ENCODE data around the gene CLIC2.

DNA sequence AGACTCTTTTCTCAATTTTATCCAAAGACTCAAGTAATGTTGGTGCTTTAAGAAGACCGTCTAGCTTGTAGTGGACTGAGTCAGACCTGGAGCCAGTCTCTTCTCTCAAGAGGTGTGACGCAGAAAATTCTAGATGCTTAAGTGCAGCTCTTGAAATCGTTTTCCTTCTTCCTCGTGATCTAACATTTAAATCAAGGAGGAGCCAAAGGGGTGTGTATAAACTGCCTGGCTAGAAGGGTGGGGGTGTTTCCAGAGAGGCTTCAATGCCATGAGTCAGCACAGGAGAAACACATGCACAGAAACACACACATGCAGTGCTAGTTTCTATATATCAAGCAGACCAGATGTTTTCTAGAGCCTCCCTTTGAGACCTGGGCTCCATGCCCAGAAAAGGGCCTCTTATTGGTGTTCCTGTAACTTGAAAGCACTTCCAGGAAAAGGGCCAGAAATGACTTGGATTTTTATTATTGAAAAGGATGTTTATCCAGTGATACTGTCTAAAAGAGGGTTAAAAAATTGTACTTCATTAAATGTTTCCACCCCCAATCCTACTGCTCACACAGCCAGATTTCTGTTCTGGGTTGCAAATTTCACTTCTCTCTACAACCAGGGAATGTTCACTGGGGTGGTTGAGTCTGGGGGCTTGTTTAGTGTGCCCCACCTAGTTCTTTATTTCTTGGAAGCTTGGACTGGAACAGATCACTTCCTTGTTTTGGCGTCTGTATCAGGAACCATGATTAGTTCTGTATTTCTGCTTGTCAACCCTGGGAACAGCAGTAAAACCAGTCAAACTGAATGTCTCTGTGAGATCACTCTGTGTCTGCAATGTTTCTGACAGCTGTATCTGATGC is at the start of gene CLIC2:
- TF ChIP-seq, protein P1, sequence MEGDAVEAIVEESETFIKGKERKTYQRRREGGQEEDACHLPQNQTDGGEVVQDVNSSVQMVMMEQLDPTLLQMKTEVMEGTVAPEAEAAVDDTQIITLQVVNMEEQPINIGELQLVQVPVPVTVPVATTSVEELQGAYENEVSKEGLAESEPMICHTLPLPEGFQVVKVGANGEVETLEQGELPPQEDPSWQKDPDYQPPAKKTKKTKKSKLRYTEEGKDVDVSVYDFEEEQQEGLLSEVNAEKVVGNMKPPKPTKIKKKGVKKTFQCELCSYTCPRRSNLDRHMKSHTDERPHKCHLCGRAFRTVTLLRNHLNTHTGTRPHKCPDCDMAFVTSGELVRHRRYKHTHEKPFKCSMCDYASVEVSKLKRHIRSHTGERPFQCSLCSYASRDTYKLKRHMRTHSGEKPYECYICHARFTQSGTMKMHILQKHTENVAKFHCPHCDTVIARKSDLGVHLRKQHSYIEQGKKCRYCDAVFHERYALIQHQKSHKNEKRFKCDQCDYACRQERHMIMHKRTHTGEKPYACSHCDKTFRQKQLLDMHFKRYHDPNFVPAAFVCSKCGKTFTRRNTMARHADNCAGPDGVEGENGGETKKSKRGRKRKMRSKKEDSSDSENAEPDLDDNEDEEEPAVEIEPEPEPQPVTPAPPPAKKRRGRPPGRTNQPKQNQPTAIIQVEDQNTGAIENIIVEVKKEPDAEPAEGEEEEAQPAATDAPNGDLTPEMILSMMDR (IDR thresholded peaks at IDR 0.05 in 2 of 3, conservative IDR thresholded peaks at IDR 0.05 in 1 of 3; ENCODE audit: control insufficient read depth in 2 of 3, extremely low read depth in 1 of 3, insufficient read depth in 1 of 3, low read depth in 3 of 3, low read length in 3 of 3), result no peak
- TF ChIP-seq POLR2A (IDR thresholded peaks at IDR 0.05; ENCODE audit: low read depth, low read length), result no peak
- TF ChIP-seq PAX5 (IDR thresholded peaks at IDR 0.05; ENCODE audit: borderline replicate concordance, low read depth, low read length), result no peak
- TF ChIP-seq, protein P2, sequence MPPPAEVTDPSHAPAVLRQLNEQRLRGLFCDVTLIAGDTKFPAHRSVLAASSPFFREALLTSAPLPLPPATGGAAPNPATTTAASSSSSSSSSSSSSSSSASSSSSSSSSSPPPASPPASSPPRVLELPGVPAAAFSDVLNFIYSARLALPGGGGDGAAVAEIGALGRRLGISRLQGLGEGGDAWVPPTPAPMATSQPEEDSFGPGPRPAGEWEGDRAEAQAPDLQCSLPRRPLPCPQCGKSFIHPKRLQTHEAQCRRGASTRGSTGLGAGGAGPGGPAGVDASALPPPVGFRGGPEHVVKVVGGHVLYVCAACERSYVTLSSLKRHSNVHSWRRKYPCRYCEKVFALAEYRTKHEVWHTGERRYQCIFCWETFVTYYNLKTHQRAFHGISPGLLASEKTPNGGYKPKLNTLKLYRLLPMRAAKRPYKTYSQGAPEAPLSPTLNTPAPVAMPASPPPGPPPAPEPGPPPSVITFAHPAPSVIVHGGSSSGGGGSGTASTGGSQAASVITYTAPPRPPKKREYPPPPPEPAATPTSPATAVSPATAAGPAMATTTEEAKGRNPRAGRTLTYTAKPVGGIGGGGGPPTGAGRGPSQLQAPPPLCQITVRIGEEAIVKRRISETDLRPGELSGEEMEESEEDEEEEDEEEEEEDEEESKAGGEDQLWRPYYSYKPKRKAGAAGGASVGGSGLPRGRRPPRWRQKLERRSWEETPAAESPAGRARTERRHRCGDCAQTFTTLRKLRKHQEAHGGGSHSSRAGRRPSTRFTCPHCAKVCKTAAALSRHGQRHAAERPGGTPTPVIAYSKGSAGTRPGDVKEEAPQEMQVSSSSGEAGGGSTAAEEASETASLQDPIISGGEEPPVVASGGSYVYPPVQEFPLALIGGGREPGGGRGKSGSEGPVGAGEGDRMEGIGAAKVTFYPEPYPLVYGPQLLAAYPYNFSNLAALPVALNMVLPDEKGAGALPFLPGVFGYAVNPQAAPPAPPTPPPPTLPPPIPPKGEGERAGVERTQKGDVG (CRISPR knock-in tag; IDR thresholded peaks at IDR 0.05), result no peak
- no peak for TF ChIP-seq SP1 (IDR thresholded peaks at IDR 0.05; ENCODE audit: low read depth, low read length)
- no peak for TF ChIP-seq SMAD1 (IDR thresholded peaks at IDR 0.05; ENCODE audit: low read depth, partially characterized antibody)
